Body of pancreas (tissue), 4 donors: ENCODE measurements around the gene POLD2. TPM values are rescaled to one million over a fixed set of nuclear protein-coding genes. Genes with fewer than 3 reads are reported as not detected.

ENCODE experiments used
- ATAC-seq: fragments of 150-250 bp; one replicate; pipeline ENCODE4 v1.9.1; 2016
- DNase-seq, 4 donors: peaks; one replicate each; pipeline ENCODE4 v3.0.0-alpha.2; 2019
- H3K27ac ChIP-seq, 4 donors: fragments of 200-600 bp; sonication (generic); 1 replicate in 3 of 4; 2 replicates in 1 of 4; pipeline versions ENCODE4 v1.5.1 to v1.6.1; 2016 to 2019; ENCODE audit warnings: mild to moderate bottlenecking in 1 of 4, mixed read lengths in 1 of 4, moderate library complexity in 1 of 4
- H3K27me3 ChIP-seq, 2 donors: fragments of 200-600 bp; sonication (generic); one replicate each; pipeline ENCODE4 v1.6.0; 2016; ENCODE audit warnings: mild to moderate bottlenecking in 1 of 2
- H3K36me3 ChIP-seq, 2 donors: fragments of 200-600 bp; sonication (generic); replicated peaks in 1 of 2; 2 replicates each; pipeline ENCODE4 v1.5.1; 2016; ENCODE audit warnings: low read depth in 2 of 2; ENCODE audit not compliant: insufficient read depth in 1 of 2
- H3K4me1 ChIP-seq: fragments of 200-600 bp; sonication (generic); one replicate; pipeline ENCODE4 v1.6.0; 2016
- H3K4me3 ChIP-seq, 2 donors: fragments of 200-600 bp; sonication (generic); 1 replicate in 1 of 2; 2 replicates in 1 of 2; pipeline ENCODE4 v1.5.1; 2016 to 2019
- H3K9me3 ChIP-seq, 3 donors: fragments of 200-600 bp; sonication (generic); 1 replicate in 2 of 3; 2 replicates in 1 of 3; pipeline ENCODE4 v1.5.1; 2016
- POLR2A ChIP-seq, 3 donors: fragments of 450-650 bp; IDR thresholded peaks; one replicate each; pipeline ENCODE4 v1.6.1; 2016; ENCODE audit warnings: antibody characterized with exemption in 3 of 3, mild to moderate bottlenecking in 2 of 3
- WGBS, 2 donors: methylation state at CpG; one replicate each; pipeline ENCODE4 v1.1.5; 2017; 5-methylcytosine and 5-hydroxymethylcytosine counted together
- intact Hi-C: fragments of 100-400 bp; cut with DNase I; formaldehyde crosslinking; loops from one replicate; pipeline ENCODE4 v1.15.1; 2023
- total RNA-seq, 2 donors: library from RNA; depleted of rRNA; stranded (reverse); fragments of >200 nt; gene quantifications; one replicate each; pipeline ENCODE4 v1.1.0, GENCODE V29; 2016
- TF ChIP-seq, protein P1 (sequence below), 7 experiments: fragments of 450-650 bp in 4 of 7; fragments of 200-600 bp in 3 of 7; sonication (generic) in 3 of 7; IDR thresholded peaks; one replicate each; pipeline ENCODE4 v1.5.1; 2016 to 2019; ENCODE audit warnings: antibody characterized with exemption in 7 of 7

The POLD2 gene
- total RNA-seq, 2 donors from 2014 or later: 32.7 to 64.6 TPM

DNA sequence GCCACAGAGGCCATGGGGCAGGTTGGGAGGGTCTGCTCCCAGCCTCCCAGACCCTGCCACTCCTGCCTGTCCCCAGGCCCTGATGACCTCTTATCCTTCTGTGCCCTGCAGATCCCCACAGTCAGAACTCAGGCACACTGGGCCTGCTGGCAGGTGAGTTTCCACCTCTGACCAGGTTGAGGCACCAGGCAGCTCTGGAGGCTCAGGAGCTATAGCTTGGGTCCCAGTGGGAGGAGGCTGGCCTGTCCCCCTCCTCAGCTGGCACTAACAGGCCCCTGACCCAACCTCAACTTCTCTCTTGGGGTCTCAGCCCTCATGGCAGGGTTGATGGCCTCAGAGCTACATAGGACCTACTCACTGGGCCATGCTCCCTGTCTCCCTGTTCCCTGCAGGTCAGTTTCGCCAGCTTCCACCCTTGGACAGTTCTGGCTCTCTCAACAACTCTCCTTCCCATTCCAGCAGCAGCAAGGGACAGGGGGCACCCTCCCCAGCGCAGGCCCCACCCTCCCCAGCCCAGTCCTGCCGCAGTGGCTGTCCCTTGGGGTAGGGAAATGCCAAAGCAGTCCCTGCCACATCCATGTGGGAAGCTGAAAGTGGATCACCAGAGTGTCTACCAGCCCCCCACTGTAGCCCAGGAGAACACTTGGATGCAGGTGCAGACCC lies 21.9 kb downstream of the POLD2 start:
- no peak for TF ChIP-seq POLR2A (IDR thresholded peaks at IDR 0.05)
- TF ChIP-seq, protein P1, sequence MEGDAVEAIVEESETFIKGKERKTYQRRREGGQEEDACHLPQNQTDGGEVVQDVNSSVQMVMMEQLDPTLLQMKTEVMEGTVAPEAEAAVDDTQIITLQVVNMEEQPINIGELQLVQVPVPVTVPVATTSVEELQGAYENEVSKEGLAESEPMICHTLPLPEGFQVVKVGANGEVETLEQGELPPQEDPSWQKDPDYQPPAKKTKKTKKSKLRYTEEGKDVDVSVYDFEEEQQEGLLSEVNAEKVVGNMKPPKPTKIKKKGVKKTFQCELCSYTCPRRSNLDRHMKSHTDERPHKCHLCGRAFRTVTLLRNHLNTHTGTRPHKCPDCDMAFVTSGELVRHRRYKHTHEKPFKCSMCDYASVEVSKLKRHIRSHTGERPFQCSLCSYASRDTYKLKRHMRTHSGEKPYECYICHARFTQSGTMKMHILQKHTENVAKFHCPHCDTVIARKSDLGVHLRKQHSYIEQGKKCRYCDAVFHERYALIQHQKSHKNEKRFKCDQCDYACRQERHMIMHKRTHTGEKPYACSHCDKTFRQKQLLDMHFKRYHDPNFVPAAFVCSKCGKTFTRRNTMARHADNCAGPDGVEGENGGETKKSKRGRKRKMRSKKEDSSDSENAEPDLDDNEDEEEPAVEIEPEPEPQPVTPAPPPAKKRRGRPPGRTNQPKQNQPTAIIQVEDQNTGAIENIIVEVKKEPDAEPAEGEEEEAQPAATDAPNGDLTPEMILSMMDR (IDR thresholded peaks at IDR 0.05): no peak

DNA sequence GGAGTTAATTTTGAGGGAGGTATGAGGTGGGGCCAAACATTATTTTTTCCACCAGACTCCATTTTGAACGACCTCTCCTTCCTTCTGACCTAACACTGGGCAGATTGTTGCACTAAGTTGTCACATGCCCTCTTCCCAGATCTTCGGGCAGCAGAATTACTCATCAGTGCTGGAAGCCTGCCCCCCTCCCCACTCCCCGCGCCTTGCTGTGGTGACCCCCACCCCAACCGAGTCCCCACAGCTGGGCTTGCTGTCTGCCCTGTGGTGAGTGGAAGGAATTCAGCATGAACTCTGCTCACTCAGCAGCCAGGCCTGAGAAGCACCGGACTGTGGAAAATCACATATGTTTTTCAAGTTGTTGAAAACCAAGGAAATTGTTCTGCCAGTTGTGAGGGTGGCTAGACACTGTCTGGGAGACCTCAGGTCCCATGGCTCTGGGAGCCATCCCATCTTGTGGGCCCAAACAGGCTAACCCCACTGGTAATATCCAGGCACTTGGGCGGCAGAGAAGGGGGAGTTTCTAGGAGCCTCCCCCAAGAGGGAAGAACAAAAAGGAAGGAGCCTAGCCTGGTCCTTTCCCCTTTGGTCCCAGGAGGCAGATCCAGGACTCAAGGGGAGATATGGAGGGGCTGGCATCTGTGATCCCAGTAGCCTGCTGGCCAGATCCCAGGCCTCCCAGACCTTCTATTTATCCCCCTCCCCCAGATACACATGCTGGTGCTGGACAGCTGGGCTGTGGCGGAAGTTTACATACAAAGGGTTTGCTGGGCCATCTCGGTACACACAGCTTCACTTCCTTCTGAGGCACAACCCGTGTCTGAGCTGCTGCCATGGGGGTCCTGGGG lies 22.7 kb downstream of the POLD2 start:
- Histone ChIP-seq H3K4me1 (peaks cover 7% of the 10 kb centered on the region), H3K27ac (peak overlapping the region in 1 of 4 donors; percentile 36), H3K4me3 (no peak overlapping the region), H3K9me3 (no peaks in the 10 kb centered on the region), H3K27me3 (peaks cover 0 to 7% of the 10 kb centered on the region in 2 donors), H3K36me3 (no peaks in the 10 kb centered on the region)
- intact Hi-C loops: no loop called here
- ATAC-seq: no peak
- DNase-seq: no peak
- 63 to 82% methylated on average over 7 to 10 of the region's 10 CpGs for WGBS, 2 donors
- TF ChIP-seq POLR2A (IDR thresholded peaks at IDR 0.05): no peak
- TF ChIP-seq, protein P1 (IDR thresholded peaks at IDR 0.05): no peak

More for the DNA sequence above, 21.9 kb downstream of the POLD2 start:
- Histone ChIP-seq H3K27me3 (peaks cover 0 to 7% of the 10 kb centered on the region in 2 donors), H3K4me3 (no peak overlapping the region), H3K27ac (no peak overlapping the region), H3K9me3 (no peaks in the 10 kb centered on the region), H3K36me3 (no peaks in the 10 kb centered on the region), H3K4me1 (peaks cover 7% of the 10 kb centered on the region)
- 82 to 89% methylated on average over 2 to 3 of the region's 3 CpGs for WGBS, 2 donors
- ATAC-seq (no peak), DNase-seq (no peak)
- intact Hi-C loops: no loop called here

DNA sequence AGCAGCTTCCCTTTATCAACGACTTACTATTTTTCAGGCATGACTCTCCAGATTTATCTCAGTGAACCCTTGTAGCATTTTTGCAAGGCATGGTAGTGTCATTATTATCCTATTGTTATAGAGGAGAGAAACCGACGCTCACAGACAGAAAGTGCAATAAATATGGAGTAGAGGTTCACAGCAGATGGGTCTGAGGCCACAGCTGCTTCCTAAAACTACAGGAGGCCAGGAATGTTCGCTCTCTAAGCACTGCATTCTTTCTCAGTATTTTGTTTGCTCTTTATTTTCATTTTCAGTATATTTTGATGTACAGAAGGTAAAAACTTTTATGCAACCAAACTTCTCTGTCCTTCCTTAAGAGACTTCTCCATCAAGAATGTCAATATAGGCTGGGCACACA lies 23.7 kb downstream of the POLD2 start:
- no peaks in the 10 kb centered on the region for H3K36me3 ChIP-seq

DNA sequence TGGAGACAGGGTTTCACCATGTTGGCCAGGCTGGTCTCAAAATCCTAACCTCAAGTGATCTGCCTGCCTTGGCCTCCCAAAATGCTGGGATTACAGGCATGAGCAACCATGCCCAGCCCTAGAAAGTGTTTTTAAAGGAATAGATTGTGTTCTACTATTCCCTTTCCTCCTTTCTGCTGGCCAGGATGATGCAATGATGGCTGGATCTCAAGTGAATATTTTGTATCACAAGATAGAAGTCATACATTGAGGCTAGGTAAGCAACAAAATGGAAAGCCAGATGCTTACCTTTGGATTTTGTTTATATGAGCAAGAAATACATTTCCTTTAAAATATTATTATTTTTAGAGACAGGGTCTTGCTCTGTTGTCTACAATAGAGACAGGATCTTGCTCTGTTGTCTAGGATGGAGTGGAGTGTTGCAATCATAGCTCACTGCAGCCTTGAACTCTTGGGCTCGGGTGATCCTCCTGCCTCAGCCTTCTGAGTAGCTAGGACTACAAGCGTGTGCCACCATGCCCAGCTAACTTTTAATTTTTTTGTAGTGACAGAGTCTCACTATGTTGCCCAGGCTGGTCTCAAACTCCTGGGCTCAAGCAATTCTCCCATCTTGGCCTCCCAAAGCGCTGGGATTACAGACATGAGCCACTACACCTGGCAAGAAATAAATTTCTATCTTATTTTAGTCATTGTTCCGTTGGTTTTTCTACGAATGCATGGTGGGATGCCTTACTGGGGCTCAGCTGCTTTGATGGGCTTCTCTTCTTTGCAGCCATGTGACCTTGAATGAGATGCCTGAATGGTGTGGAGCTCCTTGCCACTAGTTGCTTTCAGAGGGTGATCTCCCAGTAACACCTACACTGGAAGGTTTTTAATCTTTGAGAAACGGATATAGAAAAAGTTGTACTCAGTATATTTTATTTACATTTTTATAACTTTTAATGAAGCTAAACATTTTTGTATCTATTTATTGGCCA lies 25.0 kb downstream of the POLD2 start:
- DNase-seq (no peak), ATAC-seq (no peak)
- Histone ChIP-seq H3K4me3 (no peak overlapping the region), H3K4me1 (no peaks in the 10 kb centered on the region), H3K27me3 (no peaks in the 10 kb centered on the region), H3K27ac (no peak overlapping the region), H3K36me3 (no peaks in the 10 kb centered on the region), H3K9me3 (no peaks in the 10 kb centered on the region)
- TF ChIP-seq, protein P1 (IDR thresholded peaks at IDR 0.05): no peak
- no peak for TF ChIP-seq POLR2A (IDR thresholded peaks at IDR 0.05)
- WGBS, 2 donors: 69 to 73% methylated on average over 6 of the region's 6 CpGs
- intact Hi-C loops: no loop called here

More for the DNA sequence above, 23.7 kb downstream of the POLD2 start:
- Histone ChIP-seq H3K27ac (no peak overlapping the region), H3K4me3 (no peak overlapping the region), H3K9me3 (no peaks in the 10 kb centered on the region), H3K27me3 (peaks cover 0 to 5% of the 10 kb centered on the region in 2 donors), H3K4me1 (peaks cover 5% of the 10 kb centered on the region)
- no peak for DNase-seq
- ATAC-seq: no peak
- WGBS, 2 donors: 67 to 75% methylated on average over 4 of the region's 4 CpGs
- intact Hi-C loops: no loop called here
- TF ChIP-seq, protein P1 (IDR thresholded peaks at IDR 0.05): no peak
- TF ChIP-seq POLR2A (IDR thresholded peaks at IDR 0.05): no peak
